Activated naive CD8-positive, alpha-beta T cell treated with anti-CD3 and anti-CD28 coated beads, Interleukin-2, amount 10 ng/mL, durations not matched to agents 7 days and 5 days (primary cell): ENCODE measurements around the gene STYK1. TPM values are rescaled to one million over a fixed set of nuclear protein-coding genes. Genes with fewer than 3 reads are reported as not detected.
A peak's percentile ranks its signal among the peaks of the same experiment; 100 is the strongest.
"Not testable (repeated sequence)": the region's sequence is repeated elsewhere in the genome, so short reads cannot be mapped to it uniquely, and the experiment has no call there.

Experiments used
- ATAC-seq: fragments of 150-1000 bp; cut with Tn5 transposase; one replicate; pipeline ENCODE4 v1.10.0; 2021; ENCODE audit warnings: low read depth, moderate library complexity
- POLR2A ChIA-PET: fragments of 350-600 bp; sonication (Branson Sonifier 250); formaldehyde crosslinking; loops from one replicate; lab custom pipeline; 2021; ENCODE audit warnings: antibody characterized with exemption; lab: Charles Lee
- DNase-seq: peaks from one replicate; pipeline ENCODE4 v3.0.0; 2021
- H3K27ac Mint-ChIP-seq: one replicate; pipeline ENCODE4 v1.8.0; 2022; ENCODE audit warnings: mild to moderate bottlenecking, mixed read lengths
- H3K27me3 Mint-ChIP-seq: one replicate; pipeline ENCODE4 v1.8.0; 2022; ENCODE audit warnings: mild to moderate bottlenecking, moderate library complexity, mixed read lengths
- H3K36me3 Mint-ChIP-seq: one replicate; pipeline ENCODE4 v1.8.0; 2021; ENCODE audit warnings: mild to moderate bottlenecking, mixed read lengths
- H3K4me1 Mint-ChIP-seq: one replicate; pipeline ENCODE4 v1.8.0; 2021; ENCODE audit warnings: mixed read lengths
- H3K4me3 Mint-ChIP-seq: one replicate; pipeline ENCODE4 v1.8.0; 2022; ENCODE audit warnings: mild to moderate bottlenecking, moderate library complexity, mixed read lengths
- H3K9me3 Mint-ChIP-seq: one replicate; pipeline ENCODE4 v1.8.0; 2021; ENCODE audit warnings: mixed read lengths
- total RNA-seq, 2 experiments: library from RNA; stranded (reverse); gene quantifications; one replicate each; pipeline ENCODE4 v1.2.3, GENCODE V29; 2021

The STYK1 gene
- total RNA-seq, 2 experiments from 2014 or later, result 3.1 TPM

GRCh38 chr12:10667581-10667980, 6.3 kb downstream of the STYK1 start:
- no peak overlapping the region for H3K27ac Mint-ChIP-seq
- H3K4me1 Mint-ChIP-seq, result peaks cover 34% of the 10 kb centered on the region
- H3K9me3 Mint-ChIP-seq, result no peaks in the 10 kb centered on the region
- ATAC-seq (no peak), DNase-seq (no peak)
- POLR2A ChIA-PET, result no interaction called here
- peaks cover 6% of the 10 kb centered on the region for H3K36me3 Mint-ChIP-seq
- peak overlapping the region; percentile 55 for H3K4me3 Mint-ChIP-seq
- no peaks in the 10 kb centered on the region for H3K27me3 Mint-ChIP-seq

DNA sequence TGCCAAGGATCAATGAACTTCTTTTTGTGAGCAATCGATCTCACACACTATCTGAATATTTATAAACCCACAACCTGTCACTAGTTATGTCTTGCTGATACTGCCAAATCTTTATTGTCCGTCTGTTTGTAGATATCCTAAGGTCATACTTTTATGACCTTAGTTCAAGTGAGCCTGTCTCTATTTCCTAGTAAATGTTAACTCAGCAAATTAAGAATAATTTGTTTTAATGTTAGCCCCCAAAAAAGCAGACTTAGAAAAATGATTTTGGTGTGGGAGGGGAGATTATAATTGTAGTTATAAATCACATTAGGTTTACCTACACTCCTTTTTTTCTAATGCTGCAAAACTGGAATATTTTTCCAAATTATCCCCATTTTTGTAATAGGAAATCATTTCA, 9.4 kb downstream of the STYK1 start:
- DNase-seq (no peak), ATAC-seq (no peak)
- Mint-ChIP-seq H3K9me3 (no peaks in the 10 kb centered on the region), H3K27ac (no peak overlapping the region), H3K36me3 (peaks cover 1% of the 10 kb centered on the region), H3K4me1 (peaks cover 15% of the 10 kb centered on the region), H3K4me3 (no peak overlapping the region), H3K27me3 (peaks cover 3% of the 10 kb centered on the region)
- POLR2A ChIA-PET, result no interaction called here

- H3K4me3 Mint-ChIP-seq, result no peak overlapping the region
- peaks cover 12% of the 10 kb centered on the region for H3K4me1 Mint-ChIP-seq
- POLR2A ChIA-PET, result interaction anchor here (0.5 kb wide), 1 partner anchor 60 kb away, joined by 3 read pairs; no protein-coding TSS in a partner anchor
- H3K36me3 Mint-ChIP-seq, result peaks cover 1% of the 10 kb centered on the region
- no peak for DNase-seq
- no peak overlapping the region for H3K27ac Mint-ChIP-seq
- ATAC-seq, result no peak
- peaks cover 3% of the 10 kb centered on the region for H3K27me3 Mint-ChIP-seq
- no peaks in the 10 kb centered on the region for H3K9me3 Mint-ChIP-seq
These were observed 10.0 kb downstream of the STYK1 start for GRCh38 chr12:10663869-10664268.

- Mint-ChIP-seq H3K9me3 (peaks cover 1% of the 10 kb centered on the region), H3K36me3 (peaks cover 8% of the 10 kb centered on the region), H3K27ac (no peak overlapping the region), H3K27me3 (peaks cover 3% of the 10 kb centered on the region), H3K4me1 (no peaks in the 10 kb centered on the region), H3K4me3 (no peak overlapping the region)
- POLR2A ChIA-PET, result no interaction called here
- DNase-seq, result no peak
- ATAC-seq, result no peak
These were observed 12.5 kb downstream of the STYK1 start for GRCh38 chr12:10661338-10661737.

GRCh38 chr12:10654003-10654402, 19.8 kb downstream of the STYK1 start:
- H3K4me1 Mint-ChIP-seq, result peaks cover 1% of the 10 kb centered on the region
- H3K27me3 Mint-ChIP-seq, result peaks cover 2% of the 10 kb centered on the region
- peaks cover 7% of the 10 kb centered on the region for H3K9me3 Mint-ChIP-seq
- H3K27ac Mint-ChIP-seq, result no peak overlapping the region
- POLR2A ChIA-PET, result no interaction called here
- H3K4me3 Mint-ChIP-seq, result no peak overlapping the region
- ATAC-seq (no peak), DNase-seq (no peak)
- H3K36me3 Mint-ChIP-seq, result peaks cover 19% of the 10 kb centered on the region

DNA sequence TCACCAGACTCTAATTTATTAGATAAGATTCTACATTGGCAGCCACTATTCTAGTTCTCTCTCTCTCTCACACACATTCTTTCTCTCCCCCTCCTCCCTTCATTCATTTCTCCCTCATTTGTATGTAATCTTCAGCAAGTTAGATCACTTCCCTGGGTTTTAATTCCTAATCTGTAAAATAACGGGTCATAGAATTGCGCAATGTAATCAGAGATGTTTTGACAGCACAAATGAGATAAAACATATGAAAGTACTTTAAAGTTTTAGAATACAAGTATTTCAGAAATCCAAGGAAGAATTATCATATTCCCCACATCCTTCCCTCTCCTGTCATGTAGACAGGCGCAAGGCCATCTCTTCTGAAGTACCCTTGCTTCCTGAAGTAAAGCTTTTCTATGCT, 21.7 kb downstream of the STYK1 start:
- Mint-ChIP-seq H3K27me3 (peaks cover 2% of the 10 kb centered on the region), H3K4me3 (no peak overlapping the region), H3K27ac (no peak overlapping the region), H3K9me3 (peaks cover 13% of the 10 kb centered on the region), H3K4me1 (peaks cover 1% of the 10 kb centered on the region), H3K36me3 (peaks cover 26% of the 10 kb centered on the region)
- POLR2A ChIA-PET, result no interaction called here
- DNase-seq (no peak), ATAC-seq (no peak)

DNA sequence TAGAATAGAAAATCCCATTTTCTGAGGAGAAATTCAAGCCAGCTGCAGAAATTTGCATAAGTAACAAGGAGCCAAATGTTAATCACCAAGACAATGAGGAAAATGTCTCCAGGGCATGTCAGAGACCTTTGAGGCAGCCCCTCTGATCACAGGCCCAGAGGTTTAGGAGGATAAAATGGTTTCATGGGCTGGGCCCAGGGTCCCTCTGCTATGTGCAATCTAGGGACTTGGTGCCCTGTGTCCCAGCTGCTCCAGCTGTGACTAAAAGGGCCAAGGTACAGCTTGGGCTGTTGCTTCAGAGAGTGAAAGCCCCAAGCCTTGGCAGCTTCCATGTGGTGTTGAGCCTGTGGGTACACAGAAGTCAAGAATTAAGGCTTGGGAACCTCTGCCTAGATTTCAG, 27.3 kb downstream of the STYK1 start:
- H3K27ac Mint-ChIP-seq, ATAC-seq, H3K4me3 Mint-ChIP-seq, POLR2A ChIA-PET, DNase-seq, H3K4me1 Mint-ChIP-seq: not testable (repeated sequence)
- Mint-ChIP-seq H3K9me3 (peaks cover 31% of the 10 kb centered on the region), H3K36me3 (peaks cover 38% of the 10 kb centered on the region), H3K27me3 (peaks cover 17% of the 10 kb centered on the region)

GRCh38 chr12:10645910-10646309, 27.9 kb downstream of the STYK1 start:
- H3K4me3 Mint-ChIP-seq, result no peak overlapping the region
- POLR2A ChIA-PET, result no interaction called here
- no peaks in the 10 kb centered on the region for H3K4me1 Mint-ChIP-seq
- no peak for ATAC-seq
- H3K36me3 Mint-ChIP-seq, result peaks cover 40% of the 10 kb centered on the region
- H3K27ac Mint-ChIP-seq, result no peak overlapping the region
- peaks cover 31% of the 10 kb centered on the region for H3K9me3 Mint-ChIP-seq
- peaks cover 17% of the 10 kb centered on the region for H3K27me3 Mint-ChIP-seq
- DNase-seq, result no peak

DNA sequence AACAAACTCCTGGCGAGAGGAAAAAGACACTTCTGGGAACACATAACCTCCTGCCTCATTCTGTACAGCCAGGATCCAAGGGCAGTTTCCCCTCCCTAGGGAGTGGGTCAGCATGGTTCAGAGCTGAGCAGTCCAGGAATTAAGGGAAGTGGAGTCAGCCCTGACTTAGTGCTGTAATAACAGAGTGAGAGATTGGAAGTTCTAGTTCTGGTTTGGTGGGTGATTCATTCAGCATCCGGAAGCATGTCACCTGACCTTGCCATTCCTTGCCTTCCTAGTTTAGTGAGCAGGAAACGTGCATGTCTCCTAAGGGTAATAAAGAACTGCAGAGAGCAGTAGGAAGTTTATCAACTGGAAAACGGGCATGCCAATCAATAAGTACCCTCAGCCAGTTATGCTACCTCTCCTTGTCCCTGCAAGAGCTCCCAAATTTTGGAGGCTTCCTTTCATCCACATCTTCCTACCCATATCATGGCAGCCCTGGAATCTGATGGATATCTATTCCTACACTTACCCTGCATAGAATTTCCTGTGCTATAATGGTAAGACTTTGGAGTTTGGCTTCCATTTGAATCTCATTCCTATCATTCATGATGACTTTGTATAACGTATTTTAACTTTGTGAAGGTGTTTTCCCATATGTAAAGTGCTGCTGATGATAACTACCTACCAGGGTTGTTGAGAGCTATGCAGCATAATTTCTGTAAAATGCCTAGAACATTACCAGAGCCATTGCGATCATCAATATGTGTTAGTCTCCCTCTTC, 31.9 kb downstream of the STYK1 start:
- no peak overlapping the region for H3K4me3 Mint-ChIP-seq
- DNase-seq (no peak), ATAC-seq (no peak)
- no peak overlapping the region for H3K27ac Mint-ChIP-seq
- peaks cover 22% of the 10 kb centered on the region for H3K9me3 Mint-ChIP-seq
- POLR2A ChIA-PET, result no interaction called here
- peaks cover 15% of the 10 kb centered on the region for H3K27me3 Mint-ChIP-seq
- H3K36me3 Mint-ChIP-seq, result peaks cover 32% of the 10 kb centered on the region
- H3K4me1 Mint-ChIP-seq, result no peaks in the 10 kb centered on the region

DNA sequence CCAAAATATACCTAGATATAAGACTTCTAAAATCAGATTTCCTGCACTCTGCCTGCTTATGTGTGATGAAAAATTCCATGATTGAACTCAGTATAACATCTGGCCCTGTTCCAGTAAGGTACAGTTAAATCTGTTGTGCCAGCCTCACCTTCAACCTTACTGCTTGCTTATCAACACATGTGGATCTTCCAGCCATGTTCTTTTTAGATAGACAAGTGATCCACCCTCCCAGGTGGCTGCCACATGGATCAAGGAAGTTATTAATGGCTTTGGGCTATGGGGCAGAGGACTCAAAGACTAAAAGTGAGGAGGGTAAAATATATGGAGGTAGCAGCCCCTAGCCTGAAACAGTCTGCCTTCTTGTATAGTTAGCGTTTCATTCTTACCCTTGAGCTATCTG, 35.1 kb downstream of the STYK1 start:
- peaks cover 20% of the 10 kb centered on the region for H3K36me3 Mint-ChIP-seq
- POLR2A ChIA-PET, result no interaction called here
- H3K4me3 Mint-ChIP-seq, result no peak overlapping the region
- peaks cover 1% of the 10 kb centered on the region for H3K9me3 Mint-ChIP-seq
- no peak overlapping the region for H3K27ac Mint-ChIP-seq
- ATAC-seq, result no peak
- H3K4me1 Mint-ChIP-seq, result no peaks in the 10 kb centered on the region
- DNase-seq, result no peak
- peaks cover 7% of the 10 kb centered on the region for H3K27me3 Mint-ChIP-seq

- Mint-ChIP-seq H3K36me3 (peaks cover 24% of the 10 kb centered on the region), H3K4me3 (no peak overlapping the region), H3K4me1 (no peaks in the 10 kb centered on the region), H3K9me3 (no peaks in the 10 kb centered on the region), H3K27me3 (no peaks in the 10 kb centered on the region), H3K27ac (no peak overlapping the region)
- ATAC-seq (no peak), DNase-seq (no peak)
- POLR2A ChIA-PET, result no interaction called here
These were observed 37.2 kb downstream of the STYK1 start for GRCh38 chr12:10636611-10637010.

DNA sequence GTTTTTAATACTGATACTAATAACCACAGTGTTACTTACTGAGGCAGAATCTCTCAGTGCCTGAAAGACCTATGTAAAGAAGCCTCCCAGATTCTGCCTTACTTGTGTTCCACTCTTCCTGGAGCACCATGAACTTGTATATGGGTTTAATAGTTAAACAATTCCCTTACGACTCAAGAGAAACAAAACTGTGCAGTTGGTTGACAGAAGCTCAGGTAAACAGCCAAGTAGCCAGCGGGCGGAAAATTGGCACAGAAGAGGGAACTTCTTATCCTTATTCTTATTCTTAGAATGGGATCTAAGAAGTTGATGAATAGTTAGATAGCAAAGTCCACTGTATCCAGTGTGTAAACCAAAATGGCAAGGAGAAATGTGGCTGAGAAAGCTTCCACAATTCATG, 37.7 kb downstream of the STYK1 start:
- POLR2A ChIA-PET, result no interaction called here
- Mint-ChIP-seq H3K27me3 (no peaks in the 10 kb centered on the region), H3K4me3 (no peak overlapping the region), H3K9me3 (no peaks in the 10 kb centered on the region), H3K27ac (no peak overlapping the region), H3K4me1 (no peaks in the 10 kb centered on the region), H3K36me3 (peaks cover 23% of the 10 kb centered on the region)
- DNase-seq (no peak), ATAC-seq (no peak)

DNA sequence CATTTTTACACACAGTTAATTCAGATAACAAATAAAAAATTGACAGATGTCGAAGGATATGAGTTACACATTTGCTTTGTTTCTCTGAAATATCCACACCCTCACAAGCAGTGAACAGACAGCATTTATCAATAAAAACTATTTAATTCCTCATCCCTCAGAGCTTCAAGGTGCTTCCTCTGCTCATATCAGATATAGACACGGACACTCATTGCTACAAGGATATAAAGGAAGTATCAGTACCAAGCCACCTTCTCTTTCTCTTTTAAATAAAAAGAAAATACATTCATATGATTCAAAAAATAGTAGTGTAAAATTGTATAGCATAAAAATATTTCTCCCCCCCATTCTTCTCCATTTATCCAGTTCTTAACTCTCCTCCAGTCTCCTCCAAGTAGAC, 38.5 kb downstream of the STYK1 start:
- Mint-ChIP-seq H3K9me3 (no peaks in the 10 kb centered on the region), H3K4me3 (no peak overlapping the region), H3K4me1 (no peaks in the 10 kb centered on the region), H3K27me3 (no peaks in the 10 kb centered on the region), H3K27ac (no peak overlapping the region), H3K36me3 (peaks cover 20% of the 10 kb centered on the region)
- no peak for DNase-seq
- POLR2A ChIA-PET, result no interaction called here
- no peak for ATAC-seq

DNA sequence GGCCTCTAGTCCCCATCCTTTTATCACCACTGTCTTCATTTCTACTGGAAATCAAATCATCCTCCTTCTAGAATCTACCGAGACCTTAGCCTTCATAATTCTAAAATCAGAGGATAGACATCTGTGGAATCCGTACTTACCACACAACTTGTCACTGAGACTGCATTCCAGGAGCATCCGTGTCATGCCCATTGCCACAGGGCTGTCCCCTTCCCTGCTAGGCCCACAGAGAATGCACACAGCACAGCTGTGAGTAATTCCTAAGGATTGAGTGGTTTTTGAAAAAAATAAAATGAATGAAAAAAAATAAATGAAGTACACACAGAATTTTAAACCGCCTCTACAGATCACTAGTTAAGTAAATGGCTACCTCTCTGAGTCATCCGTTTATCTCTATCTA, 39.4 kb downstream of the STYK1 start:
- H3K4me3 Mint-ChIP-seq, result no peak overlapping the region
- no peak for ATAC-seq
- no peaks in the 10 kb centered on the region for H3K4me1 Mint-ChIP-seq
- POLR2A ChIA-PET, result no interaction called here
- H3K9me3 Mint-ChIP-seq, result no peaks in the 10 kb centered on the region
- DNase-seq, result no peak
- H3K27me3 Mint-ChIP-seq, result no peaks in the 10 kb centered on the region
- H3K36me3 Mint-ChIP-seq, result peaks cover 21% of the 10 kb centered on the region
- no peak overlapping the region for H3K27ac Mint-ChIP-seq
